Panc1 (cell line): ENCODE measurements around the gene C7. TPM values are rescaled to one million over a fixed set of nuclear protein-coding genes. Genes with fewer than 3 reads are reported as not detected.

ENCODE experiments used
- ATAC-seq: fragments of 200-7000 bp; cut with Tn5 transposase; 2 replicates; pipeline ENCODE4 v1.9.1; 2020; ENCODE audit warnings: mild to moderate bottlenecking, moderate library complexity
- BruUV-seq: library from RNA; stranded (reverse); fragments of 400-500 nt; replicated peaks from 2 replicates; lab custom pipeline; 2021; lab: Mats Ljungman, UMichigan
- CTCF ChIA-PET: fragments of 300-600 bp; sonication (Branson Sonifier 250); formaldehyde crosslinking; loops from one replicate; lab custom pipeline; 2022; ENCODE audit warnings: antibody characterized with exemption; lab: Charles Lee
- POLR2A ChIA-PET: fragments of 300-600 bp; sonication (Branson Sonifier 250); formaldehyde crosslinking; loops from one replicate; lab custom pipeline; 2022; ENCODE audit warnings: antibody characterized with exemption; lab: Charles Lee
- DNase-seq: peaks from one replicate; pipeline ENCODE4 v3.0.0-alpha.2; 2010; ENCODE audit warnings: low read depth, low spot score
- H3K27ac ChIP-seq: 2 replicates; pipeline ENCODE4 v1.5.1; 2011; ENCODE audit warnings: mild to moderate bottlenecking, low read length, inconsistent platforms
- H3K27me3 ChIP-seq: fragments of 200-500 bp; sonication (Bioruptor generic); 2 replicates; pipeline ENCODE4 v1.6.0; 2014; ENCODE audit warnings: low read length, inconsistent platforms; ENCODE audit not compliant: control insufficient read depth, insufficient read depth
- H3K36me3 ChIP-seq: fragments of 200-500 bp; sonication (Bioruptor generic); 2 replicates; pipeline ENCODE4 v1.5.1; 2014; ENCODE audit warnings: inconsistent platforms, mild to moderate bottlenecking, low read length, moderate library complexity; ENCODE audit not compliant: control insufficient read depth, insufficient read depth
- H3K4me1 ChIP-seq: 2 replicates; pipeline ENCODE4 v1.5.1; 2011; ENCODE audit warnings: inconsistent platforms, mild to moderate bottlenecking, low read length, moderate library complexity; ENCODE audit not compliant: control insufficient read depth, insufficient read depth
- H3K4me3 ChIP-seq, 2 experiments: 2 replicates each; pipeline ENCODE4 v1.5.1; 2011 to 2012; ENCODE audit warnings: low read depth in 2 of 2, low read length in 2 of 2, mild to moderate bottlenecking in 2 of 2, inconsistent platforms in 1 of 2, moderate library complexity in 1 of 2
- H3K9me3 ChIP-seq: fragments of 200-500 bp; sonication (Bioruptor generic); 2 replicates; pipeline ENCODE4 v1.5.1; 2014; ENCODE audit warnings: low read depth, mild to moderate bottlenecking, inconsistent platforms, low read length, moderate library complexity; ENCODE audit not compliant: control insufficient read depth, insufficient read depth
- POLR2AphosphoS5 ChIP-seq: IDR thresholded peaks from 2 replicates; pipeline ENCODE4 v1.6.1; 2012; ENCODE audit warnings: mild to moderate bottlenecking, low read depth, low read length, moderate library complexity
- SIN3A ChIP-seq: IDR thresholded peaks from 2 replicates; pipeline ENCODE4 v1.6.1; 2012; ENCODE audit warnings: low read depth, mild to moderate bottlenecking, low read length, moderate library complexity, borderline replicate concordance; ENCODE audit not compliant: insufficient read depth
- TCF7L2 ChIP-seq: IDR thresholded peaks from 2 replicates; pipeline ENCODE4 v1.6.1; 2011; ENCODE audit warnings: mild to moderate bottlenecking, low read depth, low read length, inconsistent platforms
- in situ Hi-C: cut with HindIII; loops from 2 replicates; pipeline ENCODE4 v1.10.0; 2016; ENCODE audit warnings: low sequenced_read_pairs, low pct_unique_long_range_greater_than_20kb
- intact Hi-C: fragments of 100-400 bp; cut with micrococcal nuclease; formaldehyde crosslinking; loops from one replicate; pipeline ENCODE4 v1.10.0; 2022; ENCODE audit not compliant: unreplicated experiment
- total RNA-seq: library from RNA; stranded (reverse); gene quantifications from one replicate; pipeline ENCODE4 v1.2.1, GENCODE V29; 2021; ENCODE audit not compliant: unreplicated experiment
- TF ChIP-seq, protein P1 (sequence below), 2 experiments: IDR thresholded peaks; 2 replicates each; pipeline ENCODE4 v1.6.1; 2011 to 2012; ENCODE audit warnings: low read depth in 2 of 2, control low read depth in 1 of 2, low read length in 1 of 2, mild to moderate bottlenecking in 1 of 2, moderate library complexity in 1 of 2; ENCODE audit not compliant: insufficient read depth in 1 of 2
- TF ChIP-seq, protein P2 (sequence below): fragments of 450-650 bp; IDR thresholded peaks from 2 replicates; pipeline ENCODE4 v1.5.1; 2017; ENCODE audit warnings: mild to moderate bottlenecking

C7 gene
- total RNA-seq, 1 experiment from 2014 or later: 1.4 TPM

DNA sequence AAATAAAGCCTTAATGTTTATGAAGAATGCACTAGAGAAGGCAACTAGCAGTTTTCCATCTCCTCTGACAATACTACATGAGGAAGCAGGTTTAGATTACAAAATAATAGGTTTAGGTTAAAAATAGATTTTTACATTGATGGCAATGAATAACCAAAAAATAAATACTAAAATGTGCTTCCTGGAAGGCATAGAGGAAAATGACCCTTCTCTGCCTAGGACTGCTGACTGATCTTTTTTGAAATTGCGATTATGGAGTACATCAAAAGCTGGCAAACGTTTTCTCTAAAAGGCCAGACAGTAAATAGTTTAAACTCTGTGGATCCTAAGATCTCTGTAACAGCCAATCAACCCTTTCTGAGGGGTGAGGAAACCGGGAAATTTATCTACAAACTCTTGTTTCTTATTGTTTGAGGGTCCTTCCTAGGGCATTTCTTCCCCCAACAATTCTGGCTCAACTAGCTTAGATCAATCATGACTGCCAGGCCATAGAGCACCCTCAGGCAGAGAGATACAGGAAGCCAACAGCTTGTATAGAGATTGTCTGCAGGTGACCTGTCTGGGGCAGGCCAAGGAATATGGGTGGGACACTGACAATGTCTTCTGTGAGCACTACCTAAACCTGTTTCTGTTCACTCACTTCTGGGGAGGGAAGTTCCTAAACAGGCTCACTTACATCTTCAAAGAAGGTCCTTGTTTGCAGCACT lies 94.5 kb downstream of the C7 start:
- no peaks in the 10 kb centered on the region for H3K9me3 ChIP-seq
- in situ Hi-C loops: no loop called here
- POLR2A ChIA-PET: no interaction called here
- H3K4me3 ChIP-seq: no peak overlapping the region
- H3K27ac ChIP-seq: no peak overlapping the region
- CTCF ChIA-PET: interaction anchor here (0.5 kb wide), 1 partner anchor 1699 kb away, joined by 3 read pairs; no protein-coding TSS in a partner anchor
- H3K4me1 ChIP-seq: no peaks in the 10 kb centered on the region
- intact Hi-C loops: no loop called here
- BruUV-seq: no TSS peak
- H3K27me3 ChIP-seq: no peaks in the 10 kb centered on the region
- TF ChIP-seq POLR2AphosphoS5 (no peak), SIN3A (no peak), TCF7L2 (no peak)
- TF ChIP-seq, protein P1, sequence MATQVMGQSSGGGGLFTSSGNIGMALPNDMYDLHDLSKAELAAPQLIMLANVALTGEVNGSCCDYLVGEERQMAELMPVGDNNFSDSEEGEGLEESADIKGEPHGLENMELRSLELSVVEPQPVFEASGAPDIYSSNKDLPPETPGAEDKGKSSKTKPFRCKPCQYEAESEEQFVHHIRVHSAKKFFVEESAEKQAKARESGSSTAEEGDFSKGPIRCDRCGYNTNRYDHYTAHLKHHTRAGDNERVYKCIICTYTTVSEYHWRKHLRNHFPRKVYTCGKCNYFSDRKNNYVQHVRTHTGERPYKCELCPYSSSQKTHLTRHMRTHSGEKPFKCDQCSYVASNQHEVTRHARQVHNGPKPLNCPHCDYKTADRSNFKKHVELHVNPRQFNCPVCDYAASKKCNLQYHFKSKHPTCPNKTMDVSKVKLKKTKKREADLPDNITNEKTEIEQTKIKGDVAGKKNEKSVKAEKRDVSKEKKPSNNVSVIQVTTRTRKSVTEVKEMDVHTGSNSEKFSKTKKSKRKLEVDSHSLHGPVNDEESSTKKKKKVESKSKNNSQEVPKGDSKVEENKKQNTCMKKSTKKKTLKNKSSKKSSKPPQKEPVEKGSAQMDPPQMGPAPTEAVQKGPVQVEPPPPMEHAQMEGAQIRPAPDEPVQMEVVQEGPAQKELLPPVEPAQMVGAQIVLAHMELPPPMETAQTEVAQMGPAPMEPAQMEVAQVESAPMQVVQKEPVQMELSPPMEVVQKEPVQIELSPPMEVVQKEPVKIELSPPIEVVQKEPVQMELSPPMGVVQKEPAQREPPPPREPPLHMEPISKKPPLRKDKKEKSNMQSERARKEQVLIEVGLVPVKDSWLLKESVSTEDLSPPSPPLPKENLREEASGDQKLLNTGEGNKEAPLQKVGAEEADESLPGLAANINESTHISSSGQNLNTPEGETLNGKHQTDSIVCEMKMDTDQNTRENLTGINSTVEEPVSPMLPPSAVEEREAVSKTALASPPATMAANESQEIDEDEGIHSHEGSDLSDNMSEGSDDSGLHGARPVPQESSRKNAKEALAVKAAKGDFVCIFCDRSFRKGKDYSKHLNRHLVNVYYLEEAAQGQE (IDR thresholded peaks at IDR 0.05; ENCODE audit: insufficient read depth in 1 of 2, low read depth in 2 of 2, low read length in 1 of 2): no peak
- no peak for DNase-seq
- H3K36me3 ChIP-seq: no peaks in the 10 kb centered on the region
- ATAC-seq: no peak

DNA sequence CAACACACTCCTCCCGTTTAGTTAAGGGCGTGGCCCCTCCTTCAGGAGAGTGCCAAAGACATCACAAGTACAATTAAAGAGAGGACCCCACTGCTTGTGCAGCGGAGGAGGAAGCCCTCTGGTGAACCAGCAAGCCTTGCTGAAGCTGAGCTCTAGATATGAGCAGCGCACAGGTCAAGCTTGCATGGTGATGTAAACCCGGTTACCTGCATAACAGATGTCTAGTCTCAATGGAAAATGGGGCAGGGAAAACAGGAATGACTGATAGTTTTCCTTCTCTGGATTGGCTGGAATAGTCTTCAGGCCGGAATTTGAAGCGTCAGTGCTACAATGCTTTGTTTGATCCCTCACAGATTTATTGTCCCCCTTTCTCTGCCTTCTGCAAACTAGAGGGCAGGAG lies 95.6 kb downstream of the C7 start:
- Histone ChIP-seq H3K36me3 (no peaks in the 10 kb centered on the region), H3K4me3 (no peak overlapping the region), H3K4me1 (no peaks in the 10 kb centered on the region), H3K9me3 (no peaks in the 10 kb centered on the region), H3K27ac (no peak overlapping the region), H3K27me3 (no peaks in the 10 kb centered on the region)
- ChIA-PET POLR2A (no interaction called here), CTCF (no interaction called here)
- no peak for ATAC-seq
- intact Hi-C loops (no loop called here), in situ Hi-C loops (no loop called here)
- TF ChIP-seq, protein P2, sequence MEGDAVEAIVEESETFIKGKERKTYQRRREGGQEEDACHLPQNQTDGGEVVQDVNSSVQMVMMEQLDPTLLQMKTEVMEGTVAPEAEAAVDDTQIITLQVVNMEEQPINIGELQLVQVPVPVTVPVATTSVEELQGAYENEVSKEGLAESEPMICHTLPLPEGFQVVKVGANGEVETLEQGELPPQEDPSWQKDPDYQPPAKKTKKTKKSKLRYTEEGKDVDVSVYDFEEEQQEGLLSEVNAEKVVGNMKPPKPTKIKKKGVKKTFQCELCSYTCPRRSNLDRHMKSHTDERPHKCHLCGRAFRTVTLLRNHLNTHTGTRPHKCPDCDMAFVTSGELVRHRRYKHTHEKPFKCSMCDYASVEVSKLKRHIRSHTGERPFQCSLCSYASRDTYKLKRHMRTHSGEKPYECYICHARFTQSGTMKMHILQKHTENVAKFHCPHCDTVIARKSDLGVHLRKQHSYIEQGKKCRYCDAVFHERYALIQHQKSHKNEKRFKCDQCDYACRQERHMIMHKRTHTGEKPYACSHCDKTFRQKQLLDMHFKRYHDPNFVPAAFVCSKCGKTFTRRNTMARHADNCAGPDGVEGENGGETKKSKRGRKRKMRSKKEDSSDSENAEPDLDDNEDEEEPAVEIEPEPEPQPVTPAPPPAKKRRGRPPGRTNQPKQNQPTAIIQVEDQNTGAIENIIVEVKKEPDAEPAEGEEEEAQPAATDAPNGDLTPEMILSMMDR: no peak
- TF ChIP-seq SIN3A: no peak
- TF ChIP-seq TCF7L2: no peak
- TF ChIP-seq POLR2AphosphoS5: no peak
- TF ChIP-seq, protein P1 (IDR thresholded peaks at IDR 0.05; ENCODE audit: insufficient read depth in 1 of 2, low read depth in 2 of 2, low read length in 1 of 2): no peak
- BruUV-seq: no TSS peak
- no peak for DNase-seq
